ENCODE results near the gene RPP38.

RPP38 gene, protein sequence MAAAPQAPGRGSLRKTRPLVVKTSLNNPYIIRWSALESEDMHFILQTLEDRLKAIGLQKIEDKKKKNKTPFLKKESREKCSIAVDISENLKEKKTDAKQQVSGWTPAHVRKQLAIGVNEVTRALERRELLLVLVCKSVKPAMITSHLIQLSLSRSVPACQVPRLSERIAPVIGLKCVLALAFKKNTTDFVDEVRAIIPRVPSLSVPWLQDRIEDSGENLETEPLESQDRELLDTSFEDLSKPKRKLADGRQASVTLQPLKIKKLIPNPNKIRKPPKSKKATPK

DNA sequence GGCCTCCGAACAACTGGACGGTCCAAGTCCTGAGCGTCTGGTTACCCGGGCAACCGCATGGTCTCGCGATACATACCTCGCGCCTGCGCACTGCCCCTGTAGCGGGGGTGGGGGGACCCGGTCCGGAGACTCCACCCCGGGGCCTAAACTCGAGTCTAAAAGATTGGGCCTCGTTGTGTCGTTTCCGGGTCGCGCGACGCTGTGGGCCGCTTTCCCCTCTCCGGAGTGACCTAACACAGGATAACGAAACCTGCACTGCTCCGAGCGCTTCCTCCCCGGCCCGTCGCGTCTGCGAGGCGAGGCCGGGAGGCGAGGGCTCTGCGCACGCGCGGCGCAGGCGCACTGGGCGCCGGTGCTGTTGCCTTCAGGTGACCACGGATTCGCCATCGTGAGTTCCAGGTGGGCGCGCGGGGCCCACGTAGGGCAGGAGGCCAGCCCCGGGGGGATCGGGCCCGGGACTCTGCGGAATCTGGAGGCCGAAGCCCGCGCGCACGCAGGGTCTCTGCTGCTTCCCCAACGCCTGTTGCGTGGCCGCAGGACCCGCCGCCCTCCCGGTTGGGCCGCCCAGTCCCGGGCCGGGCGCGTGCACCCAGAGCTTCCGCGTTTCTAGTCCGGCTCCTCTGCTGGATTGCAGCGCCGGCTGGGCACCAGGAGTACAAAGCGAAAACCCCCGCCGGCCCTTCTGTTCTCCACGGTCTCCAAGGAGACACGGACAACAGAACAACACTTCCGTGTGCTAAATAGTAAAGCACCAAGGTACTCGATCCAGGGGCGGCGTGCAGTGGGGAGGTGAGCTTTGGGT lies at the start of gene RPP38:
Gene RPP38 (plus strand): TSS at position 345 of the 802 bp plus-strand sequence. CDS start 5,960 bp downstream, outside the sequence.
- DNase-seq (ENCODE audit: low read depth in 2 of 3, low spot score in 2 of 3), result peak; percentile 93 to 97 (median 96)

DNA sequence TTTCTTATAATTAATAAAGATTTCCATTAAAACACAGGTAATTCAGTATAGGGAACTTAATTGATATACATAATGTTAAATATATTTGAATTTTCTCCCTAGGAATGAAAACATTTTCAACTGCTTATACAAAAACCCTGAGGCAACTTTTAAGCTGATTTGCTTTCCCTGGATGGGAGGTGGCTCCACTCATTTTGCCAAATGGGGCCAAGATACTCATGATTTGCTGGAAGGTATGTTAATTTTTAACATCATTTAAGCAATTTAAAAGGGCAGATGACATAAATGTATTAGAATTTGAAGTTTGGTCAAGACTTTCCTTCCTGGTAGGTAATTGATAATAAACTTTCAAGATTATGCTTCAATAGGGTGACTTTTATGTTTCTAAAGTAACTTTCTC lies 47.6 kb upstream of the RPP38 start:
- no peak for DNase-seq (ENCODE audit: low read depth in 2 of 3, low spot score in 2 of 3)

DNA sequence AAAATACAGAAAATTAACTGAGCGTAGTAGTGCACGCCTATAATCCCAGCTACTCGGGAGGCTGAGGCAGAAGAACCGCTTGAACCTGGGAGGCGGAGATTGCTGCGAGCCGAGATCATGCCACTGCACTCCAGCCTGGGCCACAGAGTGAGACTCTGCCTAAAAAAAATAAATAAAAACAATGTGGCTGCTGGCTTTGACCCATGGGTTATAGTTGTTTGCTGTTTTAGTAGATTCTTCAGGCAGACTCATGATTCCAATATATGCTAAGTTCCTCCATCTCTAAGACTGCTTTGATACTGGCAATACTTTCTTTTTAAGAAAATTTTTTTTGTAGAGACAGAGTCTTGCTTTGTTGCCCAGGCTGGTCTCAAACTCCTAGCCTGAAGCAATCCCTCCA lies 45.0 kb upstream of the RPP38 start:
- DNase-seq (ENCODE audit: low read depth in 2 of 3, low spot score in 2 of 3), result no peak

DNA sequence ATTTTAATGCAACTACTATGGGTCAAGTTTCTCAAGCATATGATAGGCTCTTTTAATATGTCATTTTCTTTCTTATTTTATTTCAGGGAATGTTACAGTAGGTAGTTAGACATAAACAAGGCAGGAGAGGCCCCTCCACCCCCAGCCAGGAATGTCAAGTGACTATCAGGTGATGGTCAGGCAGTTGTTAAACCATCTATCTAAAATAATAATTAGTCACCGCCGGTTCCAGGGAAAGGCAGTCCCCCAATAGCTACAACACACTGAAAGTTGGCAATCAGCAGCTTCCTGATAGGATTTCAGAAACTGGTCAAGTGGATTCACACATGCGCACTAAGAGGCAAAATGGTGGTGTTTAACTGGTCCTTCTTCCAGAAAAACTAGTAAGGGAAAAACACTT lies 44.1 kb upstream of the RPP38 start:
- DNase-seq (ENCODE audit: low read depth in 2 of 3, low spot score in 2 of 3), result no peak

DNA sequence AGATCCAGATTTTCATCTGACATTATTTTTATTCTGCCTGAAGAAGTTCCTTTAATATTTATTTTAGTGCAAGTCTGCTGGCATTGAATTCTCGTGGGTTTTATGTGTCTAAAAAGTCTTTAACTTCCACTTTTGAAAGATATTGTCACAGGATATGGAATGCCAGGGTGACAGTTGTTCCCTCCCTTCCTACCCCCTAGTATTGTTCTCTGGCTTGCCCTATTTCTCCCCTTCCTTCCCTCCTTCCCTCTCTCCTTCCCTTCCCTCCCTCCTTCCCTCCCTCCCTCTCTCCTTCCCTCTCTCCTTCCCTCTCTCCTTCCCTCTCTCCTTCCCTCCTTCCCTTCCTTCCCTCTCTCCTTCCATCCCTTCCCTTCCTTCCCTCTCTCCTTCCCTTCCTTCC lies 38.5 kb upstream of the RPP38 start:
- DNase-seq (ENCODE audit: low read depth in 2 of 3, low spot score in 2 of 3), result no peak

DNA sequence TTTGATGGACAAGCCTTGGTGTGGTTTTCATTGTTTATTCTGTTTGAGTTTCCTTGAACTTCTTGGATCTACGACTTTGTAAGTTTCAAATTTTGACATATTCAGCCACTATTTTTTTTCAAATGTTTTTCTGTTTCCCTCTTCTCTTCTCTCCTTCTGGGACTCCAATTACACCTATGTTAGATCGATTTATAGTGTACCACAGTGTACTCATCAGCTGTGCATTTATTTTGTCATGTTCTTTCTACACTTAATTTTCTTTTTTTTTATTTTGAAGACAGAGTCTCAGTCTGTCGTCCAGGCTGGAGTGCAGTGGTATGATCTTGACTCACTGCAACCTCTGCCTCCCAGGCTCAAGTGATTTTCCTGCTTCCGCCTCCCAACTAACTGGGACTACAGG lies 37.2 kb upstream of the RPP38 start:
- no peak for DNase-seq (ENCODE audit: low read depth in 2 of 3, low spot score in 2 of 3)

DNA sequence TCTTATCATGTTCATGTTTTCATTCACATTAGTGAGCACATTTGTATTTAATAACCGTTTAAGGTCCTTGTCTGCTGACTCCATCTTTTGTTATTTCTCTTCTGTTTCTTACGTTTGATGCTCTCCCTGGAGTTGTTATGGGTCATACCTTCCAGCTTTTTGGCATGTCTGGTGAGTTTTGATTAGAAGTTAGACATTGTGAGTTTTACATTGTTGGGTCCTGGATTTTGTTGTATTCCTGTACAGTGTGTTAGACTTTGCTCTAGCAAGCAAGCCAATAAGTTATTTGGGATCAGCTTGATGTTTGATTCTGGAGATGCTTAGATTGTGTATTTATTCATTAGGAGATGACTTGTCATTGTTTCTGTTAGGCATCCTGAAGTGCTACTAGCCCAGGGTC lies 36.5 kb upstream of the RPP38 start:
- no peak for DNase-seq (ENCODE audit: low read depth in 2 of 3, low spot score in 2 of 3)

DNA sequence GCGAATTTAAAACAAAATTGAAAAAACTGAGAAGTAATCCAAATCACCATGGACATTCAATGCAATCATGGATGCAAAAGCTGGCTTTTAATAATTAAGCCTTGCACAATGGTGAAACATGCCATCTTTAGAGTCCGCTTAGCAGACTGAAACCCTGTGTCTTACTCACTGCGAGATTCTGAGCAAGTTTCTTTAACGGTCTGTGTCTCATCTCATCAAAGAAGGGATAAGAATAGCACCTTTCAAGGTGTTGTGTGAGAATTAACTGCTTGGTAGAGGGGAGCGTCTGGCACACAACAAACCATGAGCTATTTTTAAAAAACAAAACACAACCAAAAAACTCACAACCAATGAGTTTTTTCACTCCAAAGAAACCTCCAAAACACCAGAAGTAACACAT lies 30.0 kb upstream of the RPP38 start:
- no peak for DNase-seq (ENCODE audit: low read depth in 2 of 3, low spot score in 2 of 3)

DNA sequence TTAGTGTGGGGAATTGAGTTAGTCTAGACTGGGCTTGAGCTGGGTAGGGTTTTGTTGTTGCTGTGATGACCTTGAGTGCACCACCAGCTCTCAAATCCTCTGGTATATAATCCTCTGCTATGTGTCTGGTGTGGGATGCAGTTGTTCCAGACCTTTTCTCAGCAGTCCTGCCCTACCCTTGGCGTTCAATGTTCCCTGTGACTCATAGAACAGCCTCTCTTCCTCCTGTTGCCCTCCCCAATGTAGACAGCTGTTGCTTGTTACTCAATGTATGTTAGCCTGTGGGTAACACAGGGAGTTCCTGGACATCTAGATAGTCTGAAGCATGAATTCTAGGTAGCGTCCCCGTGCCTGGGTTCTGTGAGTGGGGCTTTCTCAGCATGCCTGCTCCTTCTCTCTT lies 28.4 kb upstream of the RPP38 start:
- no peak for DNase-seq (ENCODE audit: low read depth in 2 of 3, low spot score in 2 of 3)

DNA sequence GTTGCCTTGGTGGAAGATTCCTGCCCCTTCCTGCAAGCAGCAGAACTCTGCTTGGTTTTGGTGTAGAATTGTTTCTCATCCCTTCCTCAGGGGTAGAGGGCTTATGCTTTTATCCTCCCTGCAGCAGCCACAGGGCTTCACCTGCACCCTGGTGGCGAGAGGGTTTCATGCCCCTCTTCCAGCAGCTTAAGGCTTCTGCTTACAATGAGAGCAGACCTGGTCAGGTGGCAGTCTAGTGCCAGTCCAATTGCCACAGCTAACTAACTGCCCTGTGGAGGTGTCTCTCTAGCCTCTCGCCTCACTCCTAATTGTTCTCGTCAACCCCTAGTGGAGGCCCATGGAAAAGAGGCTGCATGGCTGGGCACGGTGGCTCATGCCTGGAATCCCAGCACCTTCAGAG lies 27.9 kb upstream of the RPP38 start:
- no peak for DNase-seq (ENCODE audit: low read depth in 2 of 3, low spot score in 2 of 3)

DNA sequence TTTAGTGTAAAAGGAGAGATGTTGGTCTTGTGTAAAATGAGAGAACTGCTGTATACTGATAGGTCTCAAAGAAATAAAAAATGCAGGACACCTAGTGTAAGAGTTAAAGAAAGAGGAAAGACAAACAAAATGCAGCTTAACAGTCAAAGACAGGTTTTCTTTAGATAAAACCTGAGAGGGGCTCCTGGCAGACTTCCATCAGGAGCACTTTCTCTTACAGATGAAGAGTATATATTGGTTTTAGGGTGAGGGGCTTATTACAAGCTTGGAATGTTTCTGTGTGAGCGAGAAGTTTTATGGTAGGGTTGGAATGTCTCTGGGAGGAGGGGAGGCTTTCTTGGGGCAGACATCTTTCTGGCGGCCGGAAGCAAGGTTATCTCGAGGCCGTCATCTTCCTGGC lies 24.8 kb upstream of the RPP38 start:
- DNase-seq (ENCODE audit: low read depth in 2 of 3, low spot score in 2 of 3), result no peak

DNA sequence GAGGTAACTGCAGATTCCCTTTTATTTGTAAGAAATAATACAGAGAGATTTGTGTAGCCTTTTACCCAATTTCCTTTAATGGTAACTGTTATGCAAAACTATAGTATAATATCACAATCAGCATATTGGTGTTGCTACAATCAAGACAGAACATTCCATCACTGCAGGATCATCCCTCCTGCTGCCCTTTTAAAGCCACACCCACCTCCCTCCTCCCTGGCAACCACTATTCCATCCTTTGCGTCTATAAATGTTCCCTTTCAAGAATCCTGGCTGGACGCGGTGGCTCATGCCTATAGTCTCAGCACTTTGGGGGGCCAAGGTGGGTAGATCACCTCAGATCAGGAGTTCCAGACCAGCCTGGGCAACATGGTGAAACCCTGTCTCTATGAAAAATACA lies 21.7 kb upstream of the RPP38 start:
- DNase-seq (ENCODE audit: low read depth in 2 of 3, low spot score in 2 of 3), result no peak

DNA sequence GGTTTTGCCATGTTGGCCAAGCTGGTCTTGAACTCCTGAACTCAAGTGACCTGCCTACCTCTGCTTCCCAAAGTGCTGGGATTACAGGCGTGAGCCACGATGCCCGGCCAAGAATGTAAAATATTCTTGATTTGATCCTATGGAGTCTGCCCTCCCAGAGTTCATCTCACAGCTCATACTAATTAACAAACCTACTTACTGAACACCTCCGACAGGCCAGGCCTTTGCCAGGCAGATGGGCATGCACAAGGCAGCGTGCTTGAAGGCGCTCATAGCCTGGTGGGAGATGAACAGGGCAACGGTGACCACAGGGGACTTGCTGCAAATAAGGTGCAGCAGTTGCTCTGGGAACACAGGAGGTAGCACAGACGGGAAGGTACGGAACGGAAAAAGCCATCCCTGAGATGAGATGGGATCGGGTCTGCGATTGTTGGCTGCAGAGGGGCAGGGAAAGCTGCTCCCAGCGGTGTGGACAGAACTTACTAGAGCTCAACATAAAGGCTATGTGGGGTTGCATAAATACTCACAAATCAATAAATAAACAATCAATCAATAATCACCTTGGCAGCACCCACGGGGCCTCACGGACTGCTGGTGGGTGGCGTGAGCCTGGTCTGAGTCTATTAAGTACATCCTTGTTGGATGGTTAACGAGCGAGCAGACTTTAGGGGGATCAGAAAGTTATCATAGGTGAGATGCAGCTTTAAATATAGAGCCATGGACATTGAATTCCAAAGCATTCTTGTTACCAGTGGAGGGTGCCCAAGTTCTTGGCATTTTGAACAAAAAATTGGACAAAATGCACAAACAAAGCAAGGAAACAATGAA lies 13.3 kb upstream of the RPP38 start:
- no peak for DNase-seq (ENCODE audit: low read depth in 2 of 3, low spot score in 2 of 3)

DNA sequence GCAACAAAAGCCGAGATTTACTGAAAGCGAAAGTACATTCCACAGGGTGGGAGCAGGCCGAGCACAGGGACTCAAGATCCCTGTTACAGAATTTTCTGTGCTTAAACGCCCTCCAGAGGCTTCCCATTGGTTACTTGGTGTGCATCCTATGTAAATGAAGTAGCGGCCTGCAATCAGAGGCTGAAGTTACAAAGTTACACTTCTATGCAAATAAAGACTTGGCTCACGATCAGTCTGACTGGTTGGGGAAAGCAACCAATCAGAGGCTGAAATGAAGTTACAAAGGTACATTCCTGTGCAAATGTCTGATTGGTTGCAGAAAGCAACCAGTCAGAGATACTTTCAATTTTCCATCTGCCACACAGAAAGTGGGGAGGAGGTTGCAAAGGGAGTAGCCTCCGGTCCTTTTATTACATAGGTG lies 12.6 kb upstream of the RPP38 start:
- no peak for DNase-seq (ENCODE audit: low read depth in 2 of 3, low spot score in 2 of 3)

DNA sequence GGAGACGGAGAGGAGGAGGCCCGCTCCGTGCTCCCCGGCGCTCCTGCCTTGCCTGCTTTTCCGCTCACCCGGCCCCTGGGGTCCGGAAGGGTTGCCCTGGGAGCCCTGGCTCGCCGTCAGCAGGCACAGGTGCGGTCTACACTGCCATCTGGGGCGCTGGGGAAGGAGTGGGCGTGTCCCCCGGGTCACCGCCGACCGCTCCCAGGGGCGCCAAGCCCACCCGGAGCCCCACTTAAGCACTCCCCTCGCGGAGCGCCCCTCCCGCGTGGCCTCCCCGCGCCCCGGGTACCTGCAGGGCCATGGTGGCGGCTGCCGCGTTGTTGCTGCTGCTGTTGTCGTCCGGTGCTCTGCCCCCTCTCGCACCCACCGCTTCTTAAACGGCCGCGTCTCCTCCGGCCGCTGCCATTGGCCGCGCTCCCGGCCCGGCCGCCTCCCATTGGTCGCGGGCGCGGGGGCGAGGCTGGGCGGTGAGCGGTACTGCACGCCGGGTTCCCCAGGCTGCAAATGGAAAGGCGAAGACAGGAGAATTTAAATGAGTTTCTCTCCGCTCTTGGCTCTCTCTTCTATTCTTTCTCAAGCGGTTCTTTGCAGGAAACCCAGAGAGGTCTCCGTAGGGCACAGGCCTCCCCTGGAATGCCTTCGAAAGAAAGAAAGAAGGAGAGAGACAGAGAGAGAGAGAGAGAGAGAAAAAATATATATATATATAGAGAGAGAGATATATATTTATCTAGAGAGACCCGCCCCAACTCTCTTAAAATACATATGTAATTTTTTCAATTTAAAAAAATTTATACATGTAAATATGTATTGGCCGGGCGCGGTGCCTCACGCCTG lies 8.5 kb upstream of the RPP38 start, which contains the start of gene ACBD7:
Gene ACBD7 (minus strand): TSS at position 349 of the 834 bp plus-strand sequence. CDS start 48 bp downstream, at position 301.
- peak; percentile 58 to 70 (median 63) for DNase-seq (ENCODE audit: low read depth in 2 of 3, low spot score in 2 of 3)

DNA sequence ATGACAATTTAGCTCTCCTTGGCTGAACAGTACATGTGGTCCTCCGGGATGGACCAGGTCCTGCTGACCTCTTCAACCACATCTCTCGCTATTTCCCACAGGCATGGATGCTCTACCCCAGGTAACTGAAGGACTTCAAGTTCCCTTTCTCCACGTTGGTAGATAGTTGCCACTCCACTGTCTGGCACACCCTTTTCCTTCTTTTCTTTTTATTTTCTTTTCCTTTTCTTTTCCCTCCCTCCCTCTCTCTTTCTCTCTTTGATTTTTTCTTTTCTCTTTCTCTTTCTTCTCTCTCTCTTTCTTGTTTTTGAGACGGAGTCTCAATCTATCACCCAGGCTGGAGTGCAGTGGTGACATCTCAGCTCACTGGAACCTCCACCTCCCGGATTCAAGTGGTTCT lies 5.7 kb upstream of the RPP38 start:
- no peak for DNase-seq (ENCODE audit: low read depth in 2 of 3, low spot score in 2 of 3)

DNA sequence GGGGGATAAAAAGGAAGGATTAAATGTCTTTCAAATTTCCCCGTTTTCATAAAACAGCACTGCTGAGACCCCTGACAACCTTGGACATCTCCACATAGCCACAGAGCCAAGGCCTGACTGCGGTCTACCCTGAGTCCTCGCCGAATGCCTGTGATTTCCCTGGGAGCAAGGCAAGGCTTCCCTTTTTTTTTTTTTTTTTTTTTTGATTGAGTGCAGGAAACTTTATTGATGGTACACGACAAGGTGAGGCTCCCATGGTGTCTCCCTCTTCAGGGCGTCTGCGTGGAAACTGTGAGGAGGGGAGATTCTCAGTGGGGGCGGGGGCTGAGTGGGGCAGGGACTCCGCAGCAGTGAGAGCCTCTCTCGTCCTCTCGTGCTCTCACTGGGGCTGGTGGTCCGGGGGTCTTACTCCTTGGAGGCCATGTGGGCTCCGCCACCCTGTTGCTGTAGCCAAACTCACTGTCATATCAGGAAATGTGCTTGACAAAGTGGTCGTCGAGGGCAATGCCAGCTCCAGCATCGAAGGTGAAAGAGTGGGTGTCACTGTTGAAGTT lies 4.2 kb upstream of the RPP38 start:
- no peak for DNase-seq (ENCODE audit: low read depth in 2 of 3, low spot score in 2 of 3)

DNA sequence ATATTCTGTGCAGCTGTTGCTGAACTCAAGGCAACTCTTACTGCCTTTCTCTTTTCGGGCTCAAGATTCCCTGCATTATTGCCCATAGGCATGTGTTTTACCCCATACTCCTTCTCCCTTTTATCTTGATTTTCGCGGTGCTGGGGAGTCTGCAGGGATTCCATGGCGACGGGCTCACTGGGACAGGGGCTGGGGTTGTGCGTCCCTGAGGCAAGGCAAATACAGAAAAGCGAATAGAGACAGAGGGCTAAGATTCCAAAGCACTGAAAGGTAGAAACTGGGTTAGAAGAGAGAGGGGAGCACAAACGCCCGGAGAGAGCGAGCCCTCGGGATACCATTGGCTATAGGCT lies 519 bp upstream of the RPP38 start:
- DNase-seq (ENCODE audit: low read depth in 2 of 3, low spot score in 2 of 3), result no peak

DNA sequence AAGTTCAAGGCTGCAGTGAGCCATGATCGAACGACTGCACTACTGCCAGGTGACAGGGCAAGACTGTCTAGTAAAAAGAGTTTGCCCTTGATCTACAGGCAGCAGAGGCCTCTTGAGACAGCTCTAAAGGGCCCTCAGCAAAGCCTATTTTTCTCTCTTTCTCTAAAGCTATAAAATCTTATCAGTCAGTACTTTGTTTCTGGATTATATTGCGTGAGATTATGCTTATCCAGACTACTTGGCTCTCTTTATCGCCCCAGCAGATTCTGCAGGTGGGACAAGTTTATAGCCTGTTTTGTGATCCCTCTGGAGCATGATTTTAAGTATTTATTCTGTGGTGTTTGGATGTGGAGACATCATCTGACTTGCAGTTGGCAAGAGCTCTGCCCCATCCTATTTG lies 2.7 kb downstream of the RPP38 start:
- no peak for DNase-seq (ENCODE audit: low read depth in 2 of 3, low spot score in 2 of 3)

DNA sequence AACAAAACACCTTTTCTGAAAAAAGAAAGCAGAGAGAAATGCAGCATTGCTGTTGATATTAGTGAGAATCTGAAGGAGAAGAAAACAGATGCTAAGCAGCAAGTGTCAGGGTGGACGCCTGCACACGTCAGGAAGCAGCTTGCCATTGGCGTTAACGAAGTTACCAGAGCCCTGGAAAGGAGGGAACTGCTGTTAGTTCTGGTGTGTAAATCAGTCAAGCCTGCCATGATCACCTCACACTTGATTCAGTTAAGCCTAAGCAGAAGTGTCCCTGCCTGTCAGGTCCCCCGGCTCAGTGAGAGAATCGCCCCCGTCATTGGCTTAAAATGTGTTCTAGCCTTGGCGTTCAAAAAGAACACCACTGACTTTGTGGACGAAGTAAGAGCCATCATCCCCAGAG lies 6.4 kb downstream of the RPP38 start:
- no peak for DNase-seq (ENCODE audit: low read depth in 2 of 3, low spot score in 2 of 3)
